A204.1 (cell line): ENCODE measurements around the gene HLA-A.

Experiments
- FAIRE-seq: peaks from 2 replicates; lab custom pipeline; 2012; peaks lifted over from hg19 to GRCh38; lab: Jason Lieb, UNC

HLA-A gene

DNA sequence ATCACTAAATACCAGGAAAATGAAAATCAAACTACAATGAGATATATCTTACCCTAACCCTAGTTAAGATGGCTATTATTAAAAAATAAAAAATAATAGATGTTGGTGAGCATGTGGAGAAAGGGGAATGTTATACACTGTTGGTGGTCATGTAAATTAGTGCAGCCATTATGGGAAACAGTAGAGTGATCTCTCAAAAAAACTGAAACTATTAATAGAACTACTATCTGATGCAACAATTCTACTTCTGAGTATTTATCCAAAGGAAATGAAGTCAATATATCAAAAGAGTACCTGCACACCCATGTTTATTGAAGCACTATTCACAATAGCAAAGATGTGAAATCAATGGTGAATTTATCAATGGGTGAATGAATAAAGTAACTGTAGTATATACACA is 48.6 kb downstream of the HLA-A start:
- FAIRE-seq, result no peak

DNA sequence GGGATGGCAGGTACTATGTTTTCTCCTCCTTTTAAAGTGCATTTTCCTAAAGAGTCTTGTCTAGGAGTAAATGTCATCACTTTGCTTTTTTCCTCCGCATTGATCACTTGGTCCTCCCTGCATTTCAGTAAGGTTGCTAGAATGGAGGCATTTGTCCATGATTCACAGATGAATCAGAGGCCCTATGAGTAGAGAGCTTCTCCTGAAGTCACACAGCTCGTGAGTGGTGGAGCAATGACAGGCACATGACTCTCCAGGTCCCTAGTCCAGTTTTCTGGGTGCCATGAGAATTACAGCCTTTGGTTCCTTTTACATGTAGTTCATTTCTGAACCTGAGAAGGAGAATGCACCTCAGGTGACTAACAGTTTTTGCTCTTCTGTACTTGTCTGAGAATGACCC is 50.5 kb downstream of the HLA-A start:
- no peak for FAIRE-seq

- no peak for FAIRE-seq
Measured at GRCh38 chr6:29994826-29995225, 52.5 kb downstream of the HLA-A start.

GRCh38 chr6:29995340-29995777 is 53.0 kb downstream of the HLA-A start:
- no peak for FAIRE-seq
